Inflammatory macrophage treated with lipopolysaccharide for 4 hours (primary cell): ENCODE data around the gene KSR1.

ENCODE experiments used
- DNase-seq: peaks from one replicate; pipeline ENCODE4 v3.0.0-alpha.2; 2020

Gene KSR1

DNA sequence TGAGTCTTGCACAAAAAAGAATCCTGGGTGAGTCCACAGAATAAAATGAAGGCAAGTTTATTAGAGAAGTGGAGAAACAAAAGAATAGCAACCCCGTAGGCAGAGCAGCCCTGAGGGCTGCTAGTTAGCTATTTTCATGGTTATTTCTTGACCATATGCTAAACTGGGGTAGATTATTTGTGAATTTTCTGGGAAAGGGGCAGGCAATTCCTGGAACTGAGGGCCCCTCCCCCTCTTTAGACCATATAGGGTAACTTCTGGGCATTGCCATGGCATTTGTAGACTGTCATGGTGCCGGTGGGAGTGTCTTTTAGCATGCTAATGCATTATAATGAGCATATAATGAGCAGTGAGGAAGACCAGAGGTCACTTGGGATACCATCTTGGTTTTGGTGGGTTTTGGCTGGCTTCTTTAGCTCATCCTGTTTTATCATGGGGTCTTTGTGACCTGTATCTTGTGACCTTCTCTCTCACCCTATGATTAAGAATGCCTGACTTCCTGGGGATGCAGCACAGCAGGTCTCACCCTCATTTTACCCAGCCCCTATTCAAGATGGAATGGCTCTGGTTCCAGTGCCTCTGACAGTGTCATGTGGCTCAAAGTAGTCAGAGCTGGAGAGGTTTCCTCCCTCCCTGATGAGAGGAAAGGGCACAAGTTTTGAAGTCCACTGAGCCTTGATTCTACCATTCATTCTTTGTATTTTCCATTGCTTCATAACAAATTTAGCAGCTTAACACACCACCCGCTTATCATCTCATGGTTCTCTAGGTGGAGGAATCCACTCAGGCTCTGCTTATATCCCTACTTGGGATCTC, 119.1 kb downstream of the KSR1 start:
- no peak for DNase-seq

DNA sequence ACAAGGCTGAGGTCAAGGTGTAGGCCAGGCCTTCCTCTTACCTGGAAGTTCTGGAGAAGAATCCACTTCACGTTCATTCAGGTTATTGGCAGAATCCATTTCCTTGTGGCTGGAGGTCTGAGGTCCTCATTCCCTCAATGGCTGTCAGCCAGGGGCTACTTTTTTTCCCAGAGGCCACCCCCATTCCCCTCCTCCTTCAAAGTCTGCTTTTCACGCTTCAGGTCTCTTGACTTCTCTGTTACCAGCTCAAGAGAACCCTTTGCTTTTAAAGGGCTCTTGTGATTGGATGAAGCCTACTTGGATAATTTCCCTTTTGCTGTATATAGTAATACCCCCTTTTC, 119.6 kb downstream of the KSR1 start:
- no peak for DNase-seq

DNA sequence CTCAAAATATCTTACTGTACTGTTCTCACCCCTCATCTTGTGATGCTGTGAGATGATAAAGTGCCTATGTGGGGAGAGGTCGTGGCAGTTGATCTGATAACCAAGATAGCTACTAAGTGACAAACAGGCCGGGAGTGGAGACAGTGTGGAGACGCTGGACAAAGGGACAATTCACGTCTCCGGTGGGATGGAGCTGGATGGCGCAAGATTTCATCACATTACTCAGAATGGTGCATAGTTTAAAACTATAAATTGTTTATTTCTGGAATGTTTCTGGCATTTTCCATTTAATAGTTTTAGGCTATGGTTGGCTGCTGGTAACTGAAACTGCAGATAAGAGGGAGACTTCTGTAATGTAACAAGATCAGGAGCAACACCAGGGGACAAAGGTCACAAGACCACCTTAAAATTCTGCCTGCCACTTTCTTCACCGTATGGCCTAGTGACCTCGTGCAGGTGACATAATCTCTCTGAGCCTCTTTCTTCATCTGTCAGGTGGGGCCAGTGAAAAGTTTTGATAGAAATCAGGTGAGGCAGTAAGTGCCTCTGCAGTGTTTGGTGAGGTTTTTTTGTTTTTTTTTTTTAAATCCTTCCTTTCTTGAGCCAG, 120.3 kb downstream of the KSR1 start:
- DNase-seq: no peak

DNA sequence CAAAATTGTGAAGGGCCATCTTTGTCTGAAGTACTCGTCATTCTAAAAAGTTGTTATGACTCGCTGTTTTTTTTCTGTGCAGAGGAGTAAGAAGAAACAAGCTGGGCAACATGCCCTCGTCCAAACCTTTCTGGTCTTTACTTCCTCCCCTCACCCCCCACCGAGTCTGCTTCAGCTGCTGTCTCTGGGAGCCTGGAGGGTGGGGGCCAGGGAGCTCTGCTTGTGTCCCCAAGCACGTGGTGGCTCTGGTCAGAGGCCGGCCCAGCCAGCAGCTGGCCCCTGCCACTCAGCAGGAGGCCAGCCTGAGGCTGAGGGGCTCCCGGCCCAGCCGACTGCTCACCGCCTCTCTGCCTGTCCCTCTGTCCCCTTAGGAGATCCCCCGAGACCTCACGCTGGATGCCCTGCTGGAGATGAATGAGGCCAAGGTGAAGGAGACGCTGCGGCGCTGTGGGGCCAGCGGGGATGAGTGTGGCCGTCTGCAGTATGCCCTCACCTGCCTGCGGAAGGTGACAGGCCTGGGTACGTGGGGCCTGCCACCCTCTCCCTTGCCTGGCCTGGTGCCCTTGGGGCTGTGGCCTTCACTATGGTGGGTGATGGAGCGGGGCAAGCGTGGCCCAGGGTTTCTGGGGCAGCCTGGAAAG, 121.0 kb downstream of the KSR1 start:
- no peak for DNase-seq

DNA sequence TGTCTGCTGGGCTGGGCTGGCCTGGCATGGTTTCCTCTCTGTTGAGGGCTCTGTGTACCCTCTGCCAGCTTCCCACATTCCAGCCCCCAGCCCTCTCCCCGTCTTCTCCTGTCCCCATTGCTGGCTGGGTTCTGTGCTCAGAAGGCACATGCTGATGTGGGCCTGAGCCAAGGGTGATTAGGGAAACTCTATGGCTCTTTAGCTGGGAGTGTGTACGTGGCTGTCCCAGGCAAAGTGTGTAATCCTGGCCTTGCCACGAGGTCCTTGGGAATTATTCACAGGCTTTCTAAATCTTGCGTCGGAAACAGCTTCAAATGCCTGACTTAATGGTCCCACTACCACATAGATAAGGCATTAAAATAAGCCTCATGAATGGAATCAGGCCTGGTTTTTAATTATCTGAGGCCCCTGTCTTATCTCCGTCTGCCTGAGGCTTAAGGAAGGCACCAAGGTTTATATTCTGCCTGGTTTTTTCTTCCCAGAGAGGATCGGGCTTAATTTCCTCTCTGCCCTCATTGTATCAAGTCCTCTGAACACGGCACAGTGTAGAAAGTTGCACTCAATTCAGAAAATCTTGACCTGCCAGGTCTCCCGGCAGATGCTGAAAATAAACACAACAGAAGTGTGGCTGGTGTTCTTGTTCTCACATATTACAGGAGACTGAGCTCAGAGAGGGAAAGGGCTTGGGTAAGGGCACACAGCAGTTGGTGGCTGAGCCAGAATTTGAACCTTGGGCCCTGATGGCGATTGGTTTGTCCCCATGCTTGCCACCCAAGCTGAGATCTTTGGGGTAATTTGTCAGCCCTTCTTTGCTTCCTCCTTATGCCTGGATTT, 121.9 kb downstream of the KSR1 start:
- DNase-seq: no peak

DNA sequence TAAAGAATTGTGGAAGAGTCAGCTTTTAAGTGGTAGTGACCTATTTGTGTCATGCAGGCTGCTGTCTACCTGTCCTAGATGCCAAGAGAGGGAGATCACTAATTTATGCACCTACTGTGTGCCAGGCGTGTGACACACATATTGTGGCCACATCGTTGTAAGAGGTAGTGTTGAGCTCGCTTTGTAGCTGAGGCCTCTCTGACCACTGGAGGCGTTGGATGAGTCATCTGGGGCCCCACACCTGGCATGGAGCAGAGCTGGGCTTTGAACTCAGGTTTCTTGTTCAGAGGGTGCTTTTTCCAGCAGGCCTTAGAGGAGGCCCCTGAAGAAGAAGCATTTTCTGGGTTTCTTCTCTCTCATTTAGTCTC, 122.5 kb downstream of the KSR1 start:
- DNase-seq: no peak

DNA sequence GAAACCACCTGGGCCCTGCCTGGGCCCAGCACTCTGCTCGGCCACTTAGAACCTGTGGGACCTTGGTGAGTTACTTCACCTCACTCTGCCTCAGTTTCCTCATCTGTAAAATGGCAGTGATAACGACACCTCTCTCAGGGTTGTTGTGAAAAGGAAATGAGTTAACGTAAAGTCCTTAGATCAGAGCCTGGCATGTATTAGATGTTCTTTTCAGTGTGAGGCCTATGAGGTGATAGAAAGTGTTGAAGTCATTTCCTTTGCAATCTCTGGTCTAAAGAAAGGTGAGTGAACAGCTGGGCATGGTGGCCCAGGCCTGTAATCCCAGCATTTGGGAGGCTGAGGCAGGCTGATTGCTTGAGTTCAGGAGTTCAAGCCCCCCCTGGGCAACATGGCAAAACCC, 123.1 kb downstream of the KSR1 start:
- DNase-seq: no peak

DNA sequence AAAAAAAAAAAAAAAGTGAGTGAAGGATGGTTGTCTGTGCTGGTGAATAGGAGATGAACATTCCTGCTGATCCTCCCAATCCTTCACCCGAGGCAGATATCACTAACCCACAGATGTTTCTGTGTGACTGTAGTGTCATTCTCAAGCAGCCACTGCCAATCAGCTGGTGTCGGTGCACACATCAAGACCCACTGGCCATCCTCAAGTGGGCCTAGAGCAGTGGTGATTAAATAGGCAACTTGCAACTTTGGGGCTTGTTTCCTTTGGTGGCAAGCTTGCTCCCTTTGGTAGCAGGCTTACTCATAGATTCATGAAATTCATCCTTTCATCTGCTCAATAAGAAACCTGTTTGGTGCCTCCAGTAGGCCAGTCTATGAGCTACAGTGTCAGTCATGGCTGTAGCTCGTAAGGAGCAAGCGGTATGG, 123.7 kb downstream of the KSR1 start:
- DNase-seq: no peak

DNA sequence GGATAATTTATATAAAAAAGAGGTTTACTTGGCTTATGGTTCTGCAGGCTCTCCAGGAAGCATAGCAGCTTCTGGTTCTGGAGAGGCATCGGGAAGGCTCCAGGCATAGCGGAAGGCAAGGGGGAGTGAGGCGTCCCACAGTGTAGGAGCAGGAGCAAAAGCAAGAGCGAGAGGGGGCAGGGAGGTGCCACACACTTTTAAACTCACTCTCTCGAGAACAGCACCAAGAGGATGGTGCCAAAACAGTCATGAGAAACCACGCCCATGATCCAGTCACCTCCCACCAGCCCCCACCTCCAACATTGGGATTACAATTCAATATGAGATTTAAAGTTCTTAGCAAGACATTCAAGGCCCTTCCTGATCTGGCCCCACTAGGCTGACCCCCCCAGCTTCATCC, 124.8 kb downstream of the KSR1 start:
- no peak for DNase-seq

DNA sequence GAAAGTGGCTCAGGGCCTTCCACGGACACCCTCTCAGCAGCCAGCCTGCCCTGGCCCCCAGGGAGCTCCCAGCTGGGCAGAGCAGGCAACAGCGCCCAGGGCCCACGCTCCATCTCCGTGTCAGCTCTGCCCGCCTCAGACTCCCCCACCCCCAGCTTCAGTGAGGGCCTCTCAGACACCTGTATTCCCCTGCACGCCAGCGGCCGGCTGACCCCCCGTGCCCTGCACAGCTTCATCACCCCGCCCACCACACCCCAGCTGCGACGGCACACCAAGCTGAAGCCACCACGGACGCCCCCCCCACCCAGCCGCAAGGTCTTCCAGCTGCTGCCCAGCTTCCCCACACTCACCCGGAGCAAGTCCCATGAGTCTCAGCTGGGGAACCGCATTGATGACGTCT, 126.4 kb downstream of the KSR1 start:
- no peak for DNase-seq

DNA sequence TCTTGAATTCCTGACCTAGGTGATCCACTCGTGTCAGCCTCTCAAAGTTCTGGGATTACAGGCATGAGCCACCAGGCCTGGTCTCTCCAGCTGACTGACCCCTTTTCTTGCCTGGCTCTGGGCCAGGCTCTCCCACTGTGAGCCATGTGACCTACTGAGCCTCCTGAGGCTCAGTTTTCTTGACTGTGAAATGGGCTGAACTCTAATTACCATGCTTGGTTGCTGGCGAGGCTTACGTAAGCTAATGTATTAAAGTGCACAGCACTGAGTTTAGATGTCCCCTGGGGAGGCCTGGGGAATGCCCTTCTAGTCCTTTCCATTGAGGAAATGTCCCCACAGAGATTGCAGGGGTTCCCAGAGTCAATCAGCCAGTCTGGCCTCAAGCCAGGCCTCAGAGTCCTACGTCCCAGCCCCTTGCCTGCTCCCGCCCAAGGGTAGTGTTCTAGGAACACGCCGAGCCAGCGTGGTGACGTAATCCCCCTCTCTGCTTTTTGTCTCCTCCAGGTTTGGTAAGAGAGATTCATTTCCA, 129.0 kb downstream of the KSR1 start:
- no peak for DNase-seq

DNA sequence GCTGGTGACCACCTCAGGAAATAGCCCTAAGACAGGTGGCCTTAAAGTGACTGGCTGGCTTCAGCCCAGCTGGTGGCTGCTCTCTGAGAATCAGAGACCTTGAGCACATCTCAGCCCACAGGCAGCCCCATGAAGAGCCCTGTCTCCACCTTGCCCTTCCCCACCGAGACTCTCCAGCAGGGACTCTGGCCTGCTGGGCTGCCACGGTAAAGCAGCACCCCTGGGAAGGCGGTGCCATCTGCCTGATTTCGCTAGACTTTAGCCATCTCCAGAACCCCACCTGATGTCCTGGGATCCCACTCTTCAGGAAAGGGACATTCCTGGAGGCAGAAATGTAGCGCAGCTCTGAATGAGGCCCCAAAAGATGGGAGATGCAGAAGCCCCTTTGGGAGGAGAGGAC, 129.5 kb downstream of the KSR1 start:
- DNase-seq: no peak

DNA sequence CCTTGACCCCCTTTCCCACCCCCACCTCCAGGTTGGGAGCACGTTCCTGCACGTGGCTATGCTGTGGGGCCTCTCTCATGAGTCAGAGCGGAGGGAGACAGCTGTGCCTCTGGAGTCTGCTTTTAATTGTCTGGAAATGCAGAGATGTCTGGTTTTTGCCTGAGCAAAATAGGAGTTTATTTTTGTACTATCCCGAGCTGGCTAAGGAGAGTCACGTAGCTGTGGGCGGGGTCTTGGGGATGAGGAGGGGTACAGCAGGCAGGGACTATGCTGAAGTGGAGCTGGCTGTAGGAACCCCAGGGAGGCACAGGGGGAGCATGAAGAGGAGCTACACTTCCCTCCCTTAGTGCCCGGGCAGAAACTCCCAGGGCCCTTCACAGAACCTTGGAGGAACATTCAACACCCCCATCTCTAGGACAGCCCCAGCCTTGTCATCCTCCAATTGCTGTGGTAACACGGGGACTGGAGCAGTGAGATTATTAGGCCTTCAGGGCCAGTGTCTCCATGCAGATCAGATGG, 130.0 kb downstream of the KSR1 start:
- no peak for DNase-seq

DNA sequence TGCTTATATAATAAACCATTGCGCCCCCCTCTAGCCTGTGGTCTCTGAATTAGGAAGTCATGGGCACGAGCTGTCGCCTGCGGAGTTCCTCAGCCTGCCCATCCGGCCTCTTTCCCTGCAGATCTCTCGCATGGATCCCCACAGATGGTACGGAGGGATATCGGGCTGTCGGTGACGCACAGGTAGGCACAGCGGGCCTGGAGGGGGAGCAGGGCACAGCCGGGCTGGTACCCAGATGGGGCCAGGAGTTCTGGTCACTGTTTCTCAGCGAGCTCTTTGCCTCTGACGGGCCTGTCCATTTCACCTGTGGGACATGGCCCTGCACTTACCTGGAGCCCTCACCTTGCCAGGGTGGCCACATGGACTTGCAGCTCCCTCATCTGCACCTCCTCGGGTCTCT, 132.1 kb downstream of the KSR1 start:
- DNase-seq: no peak

DNA sequence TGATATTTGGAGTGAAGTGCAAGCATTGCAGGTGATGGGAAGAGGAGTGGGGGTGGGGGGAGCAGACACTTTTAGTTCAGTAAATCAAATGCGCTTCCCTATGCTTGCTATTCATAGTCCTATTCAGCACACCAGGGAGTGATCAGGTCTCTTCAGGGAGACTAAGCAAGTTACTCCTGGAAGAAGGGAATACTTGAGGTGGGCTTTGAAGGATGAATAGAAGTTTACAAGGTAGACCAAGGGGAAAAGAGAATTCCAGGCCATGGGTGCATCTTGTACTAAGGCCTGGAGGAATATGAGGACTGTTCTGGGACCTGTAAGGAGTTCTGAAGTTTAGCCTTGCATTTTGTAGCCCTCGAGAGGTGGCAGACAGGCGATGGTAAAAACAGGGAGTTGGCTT, 134.6 kb downstream of the KSR1 start:
- DNase-seq: no peak

DNA sequence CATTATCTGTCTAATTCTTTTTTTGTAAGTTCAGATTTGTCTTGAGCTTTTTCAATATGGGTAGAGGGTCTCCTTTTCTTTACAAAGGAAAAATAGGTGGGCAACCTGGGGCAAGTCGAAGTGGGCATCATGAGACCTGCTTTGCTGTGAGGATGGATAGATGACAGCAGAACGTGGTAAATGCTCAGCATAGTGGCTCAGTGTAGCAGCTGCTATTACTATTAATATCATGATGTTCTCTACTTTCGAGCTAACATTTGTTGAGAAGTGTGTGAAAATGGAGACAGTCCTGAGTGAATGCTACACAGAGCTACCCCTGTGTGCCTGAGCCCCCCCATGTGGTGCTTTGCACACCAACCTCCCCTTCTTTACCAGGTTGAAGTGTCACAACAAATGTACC, 135.7 kb downstream of the KSR1 start:
- DNase-seq: no peak

DNA sequence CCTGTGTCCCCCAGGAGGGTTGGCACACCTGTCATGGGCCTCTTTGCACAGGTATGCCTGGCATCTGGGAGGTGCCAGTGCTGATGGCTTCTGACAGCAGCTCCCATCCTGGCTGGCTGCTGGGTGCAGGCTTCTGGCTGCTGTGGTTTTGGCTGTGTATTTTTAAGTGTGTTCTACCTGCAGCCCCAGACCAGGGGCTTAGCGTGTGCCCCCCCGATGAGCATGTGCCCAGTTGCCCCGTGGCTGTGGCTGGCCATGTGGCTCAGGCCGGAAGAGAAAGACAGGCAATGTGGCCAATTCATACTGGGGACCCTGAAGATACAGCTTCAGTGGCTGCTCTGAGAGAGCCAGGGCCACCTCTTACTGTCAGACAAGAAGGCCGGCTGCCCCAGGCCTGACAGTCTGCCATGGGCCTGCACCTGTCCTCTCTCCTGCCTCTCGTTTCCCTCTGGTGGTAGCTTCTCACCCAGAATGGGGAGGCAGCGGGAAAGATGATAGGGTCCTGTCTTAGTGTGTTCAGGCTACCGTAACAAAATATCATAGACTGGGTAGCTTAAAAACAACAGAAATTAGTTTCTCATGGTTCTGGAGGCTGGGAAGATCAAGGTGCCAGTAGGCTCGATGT, 137.1 kb downstream of the KSR1 start:
- DNase-seq: no peak

DNA sequence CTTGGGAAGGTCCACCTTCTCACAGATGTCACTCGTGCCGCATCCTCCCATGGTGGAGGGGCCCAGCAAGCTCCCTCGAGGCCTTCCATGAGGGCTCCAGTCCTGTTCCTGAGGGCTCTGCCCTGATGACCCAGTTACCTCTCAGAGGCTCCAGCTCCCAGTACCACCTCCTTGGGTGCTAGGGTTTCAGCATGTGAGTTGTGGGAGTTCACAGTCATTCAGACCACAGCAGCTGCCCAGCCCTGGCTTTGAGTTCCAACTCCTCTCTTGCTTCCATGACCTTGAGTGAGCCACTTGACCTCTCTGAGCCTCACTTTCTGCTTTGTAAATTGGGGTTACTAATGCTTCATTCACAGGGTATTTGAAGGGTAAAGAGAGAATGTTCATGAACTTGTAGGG, 137.6 kb downstream of the KSR1 start:
- no peak for DNase-seq

DNA sequence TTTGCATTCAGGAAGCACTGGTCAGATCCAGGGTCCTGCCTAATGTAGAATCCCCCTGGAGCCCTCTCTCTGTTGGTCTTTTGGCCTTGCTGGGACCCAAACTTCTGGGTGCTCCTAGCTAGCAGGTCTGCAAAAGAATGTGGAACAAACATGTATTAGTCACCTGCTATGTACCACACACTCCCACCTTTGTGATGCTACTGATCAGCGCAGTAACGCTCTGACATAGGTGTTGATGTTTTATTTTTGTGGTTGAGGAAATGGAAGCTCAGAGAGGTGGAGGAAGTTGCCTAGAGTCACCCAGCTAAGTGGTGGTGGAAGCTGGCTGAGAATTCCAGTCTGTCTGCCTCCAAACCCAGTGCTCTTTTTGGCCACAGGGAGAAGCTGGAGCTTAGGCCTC, 139.0 kb downstream of the KSR1 start:
- DNase-seq: no peak

DNA sequence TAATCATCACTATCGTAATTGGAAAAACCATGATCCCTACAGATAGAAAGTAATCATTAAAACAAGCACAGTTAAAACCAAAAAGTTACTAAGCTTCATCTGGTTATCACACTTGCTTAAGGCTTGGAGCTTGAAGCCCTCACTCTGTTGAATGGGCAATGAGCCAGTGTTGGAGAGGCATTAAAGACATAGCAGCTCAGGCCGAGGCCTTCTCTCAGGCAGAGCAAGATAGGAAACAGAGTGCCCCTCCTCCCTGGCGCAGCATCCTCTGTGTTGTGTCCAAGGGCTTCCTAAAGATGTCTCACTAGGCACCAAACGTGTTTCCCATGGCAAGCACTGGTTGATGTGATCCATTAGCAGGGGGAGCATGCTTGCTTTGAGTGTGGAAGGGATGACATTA, 139.8 kb downstream of the KSR1 start:
- DNase-seq: no peak

DNA sequence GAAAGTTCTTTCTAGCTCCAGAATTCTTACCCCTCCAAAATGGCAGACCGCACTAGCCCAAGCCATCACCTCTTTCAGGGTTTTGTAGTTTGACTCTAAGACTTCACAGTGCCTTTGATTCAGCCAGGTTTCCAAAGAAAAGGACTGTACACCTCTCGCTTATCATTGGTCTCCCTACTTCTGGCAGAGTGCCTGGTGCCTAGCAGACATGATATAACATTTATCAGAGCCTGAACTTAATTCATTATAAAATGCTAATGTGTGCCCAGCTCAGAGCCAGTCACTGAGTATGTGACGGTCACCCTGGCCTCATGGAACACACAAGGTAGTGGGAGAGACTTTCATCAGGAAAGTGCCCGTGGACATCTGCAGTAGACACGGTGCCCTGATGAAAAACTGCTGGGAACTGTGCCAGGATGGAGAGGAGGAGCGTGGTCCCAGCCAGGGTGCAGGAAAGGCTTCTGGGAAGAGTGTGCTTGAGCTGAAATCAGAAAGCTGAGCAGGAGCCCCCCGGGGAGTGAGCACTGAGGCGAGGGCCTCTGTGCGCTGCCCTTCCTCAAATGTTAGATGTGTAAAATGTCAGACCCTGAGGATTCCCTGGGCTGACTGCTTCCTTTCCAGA, 140.4 kb downstream of the KSR1 start:
- no peak for DNase-seq

DNA sequence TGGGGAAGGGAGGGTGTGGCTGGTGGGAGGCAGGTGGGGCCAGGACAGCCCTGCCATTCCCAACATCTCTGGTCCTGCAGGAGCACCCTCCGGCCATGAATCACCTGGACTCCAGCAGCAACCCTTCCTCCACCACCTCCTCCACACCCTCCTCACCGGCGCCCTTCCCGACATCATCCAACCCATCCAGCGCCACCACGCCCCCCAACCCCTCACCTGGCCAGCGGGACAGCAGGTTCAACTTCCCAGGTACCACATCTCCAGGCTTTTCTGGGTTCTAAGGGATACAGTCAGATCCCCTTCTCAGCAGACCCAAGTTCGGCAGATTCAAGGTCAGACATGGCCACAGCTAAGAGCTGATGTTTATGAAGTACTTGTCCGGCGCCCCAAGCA, 140.9 kb downstream of the KSR1 start:
- no peak for DNase-seq
